C4-2B (cell line): Measurements from ENCODE around the gene STXBP1.
A peak's percentile ranks its signal among the peaks of the same experiment; 100 is the strongest.
"Not testable (repeated sequence)": the region's sequence is repeated elsewhere in the genome, so short reads cannot be mapped to it uniquely, and the experiment has no call there.

Source experiments
- H3K27ac ChIP-seq: fragments of 450-650 bp; 2 replicates; pipeline ENCODE4 v1.5.1; 2017
- ZFX ChIP-seq: fragments of 450-650 bp; IDR thresholded peaks from 2 replicates; pipeline ENCODE4 v1.6.1; 2017
- TF ChIP-seq, protein P1 (sequence below): fragments of 450-650 bp; conservative IDR thresholded peaks from 2 replicates; pipeline ENCODE4 v1.5.1; 2017; ENCODE audit warnings: mild to moderate bottlenecking

The STXBP1 gene

GRCh38 chr9:127571971-127572370 is 40.1 kb upstream of the STXBP1 start:
- TF ChIP-seq, protein P1, sequence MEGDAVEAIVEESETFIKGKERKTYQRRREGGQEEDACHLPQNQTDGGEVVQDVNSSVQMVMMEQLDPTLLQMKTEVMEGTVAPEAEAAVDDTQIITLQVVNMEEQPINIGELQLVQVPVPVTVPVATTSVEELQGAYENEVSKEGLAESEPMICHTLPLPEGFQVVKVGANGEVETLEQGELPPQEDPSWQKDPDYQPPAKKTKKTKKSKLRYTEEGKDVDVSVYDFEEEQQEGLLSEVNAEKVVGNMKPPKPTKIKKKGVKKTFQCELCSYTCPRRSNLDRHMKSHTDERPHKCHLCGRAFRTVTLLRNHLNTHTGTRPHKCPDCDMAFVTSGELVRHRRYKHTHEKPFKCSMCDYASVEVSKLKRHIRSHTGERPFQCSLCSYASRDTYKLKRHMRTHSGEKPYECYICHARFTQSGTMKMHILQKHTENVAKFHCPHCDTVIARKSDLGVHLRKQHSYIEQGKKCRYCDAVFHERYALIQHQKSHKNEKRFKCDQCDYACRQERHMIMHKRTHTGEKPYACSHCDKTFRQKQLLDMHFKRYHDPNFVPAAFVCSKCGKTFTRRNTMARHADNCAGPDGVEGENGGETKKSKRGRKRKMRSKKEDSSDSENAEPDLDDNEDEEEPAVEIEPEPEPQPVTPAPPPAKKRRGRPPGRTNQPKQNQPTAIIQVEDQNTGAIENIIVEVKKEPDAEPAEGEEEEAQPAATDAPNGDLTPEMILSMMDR = no peak
- TF ChIP-seq ZFX = no peak
- H3K27ac ChIP-seq = no peak overlapping the region; the same call in 1 of the 2 replicates

DNA sequence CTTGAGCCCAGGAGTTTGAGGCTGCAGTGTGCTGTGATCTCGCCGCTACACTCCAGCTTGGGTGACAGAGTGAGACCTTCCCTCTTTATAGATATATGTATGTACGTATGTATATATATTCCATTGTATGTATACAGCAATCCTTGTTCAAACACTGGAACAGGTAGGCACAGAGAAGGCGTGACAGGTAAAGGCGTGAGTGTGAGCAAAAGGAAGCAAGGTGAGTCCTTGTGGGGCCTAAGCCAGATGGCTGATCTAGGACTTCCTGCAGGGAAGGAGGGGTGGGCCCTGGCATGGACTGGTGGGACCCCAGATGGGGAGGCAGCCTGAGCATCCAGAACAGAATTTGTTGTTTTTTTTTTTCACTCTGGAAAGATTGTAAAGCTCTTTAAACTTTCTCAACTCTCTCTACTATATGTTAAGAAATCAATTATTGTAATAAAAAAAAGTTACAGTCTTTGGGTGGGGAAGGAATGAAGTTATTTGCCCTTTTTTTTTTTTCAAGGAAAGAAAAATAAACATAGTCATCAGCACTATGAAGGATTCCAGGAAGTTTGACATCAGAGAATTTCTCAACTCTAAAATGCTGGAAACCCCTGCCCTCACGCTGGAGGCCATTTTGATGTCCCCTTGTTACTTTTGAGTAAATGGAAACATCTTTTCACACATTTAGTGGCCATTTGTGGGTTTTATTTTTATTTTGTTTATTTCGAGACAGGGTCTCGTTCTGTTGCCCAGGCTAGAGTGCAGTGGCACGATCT is 38.9 kb upstream of the STXBP1 start:
- no peak for TF ChIP-seq ZFX
- TF ChIP-seq, protein P1 = no peak
- peak overlapping the region; percentile 91 for H3K27ac ChIP-seq

GRCh38 chr9:127574072-127574993 is 37.7 kb upstream of the STXBP1 start:
- H3K27ac ChIP-seq = peak overlapping the region; percentile 91
- no peak for TF ChIP-seq ZFX
- TF ChIP-seq, protein P1 = no peak

DNA sequence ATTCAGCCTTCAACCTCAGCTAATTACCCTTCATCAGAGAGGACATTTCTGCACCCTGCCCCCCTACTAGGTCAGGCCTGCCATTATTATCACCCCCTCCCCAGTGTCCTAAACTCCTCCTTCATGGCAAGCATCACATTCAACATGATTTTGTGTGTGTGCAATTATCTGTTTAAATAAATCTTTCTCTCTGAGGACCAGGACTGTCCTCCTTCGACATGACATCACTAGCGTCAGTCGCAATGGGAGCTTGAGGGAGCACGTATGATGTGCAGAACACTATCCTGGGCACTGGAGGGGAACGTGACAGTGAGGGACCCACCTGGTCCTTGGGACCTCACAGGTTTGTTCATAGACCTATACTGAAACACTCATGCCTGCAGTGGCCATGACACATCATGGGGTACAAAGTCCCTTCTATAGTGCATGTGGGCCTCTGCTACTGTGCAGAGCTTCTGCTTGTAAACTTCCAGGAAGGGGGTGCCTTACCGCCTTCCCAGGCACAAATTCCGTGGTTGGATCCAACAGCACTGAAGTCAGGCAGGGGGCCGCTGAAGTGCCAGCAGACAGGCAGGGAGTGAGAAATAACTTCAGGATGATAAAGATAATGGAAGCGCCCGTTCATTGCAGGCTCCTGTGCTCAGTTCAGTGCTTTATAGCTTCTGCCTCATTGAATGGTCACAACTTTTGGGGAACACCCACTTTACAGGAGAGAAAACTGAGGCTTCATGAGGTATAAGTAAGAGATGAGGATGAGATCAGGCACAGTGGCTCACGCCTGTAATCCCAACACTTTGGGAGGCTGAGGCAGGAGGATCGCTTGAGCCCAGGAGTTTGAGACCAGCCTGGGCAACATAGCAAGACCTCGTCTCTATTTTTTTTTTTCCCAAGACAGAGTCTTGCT is 36.0 kb upstream of the STXBP1 start:
- TF ChIP-seq, protein P1 = no peak
- no peak for TF ChIP-seq ZFX
- peak overlapping the region; percentile 91 for H3K27ac ChIP-seq

DNA sequence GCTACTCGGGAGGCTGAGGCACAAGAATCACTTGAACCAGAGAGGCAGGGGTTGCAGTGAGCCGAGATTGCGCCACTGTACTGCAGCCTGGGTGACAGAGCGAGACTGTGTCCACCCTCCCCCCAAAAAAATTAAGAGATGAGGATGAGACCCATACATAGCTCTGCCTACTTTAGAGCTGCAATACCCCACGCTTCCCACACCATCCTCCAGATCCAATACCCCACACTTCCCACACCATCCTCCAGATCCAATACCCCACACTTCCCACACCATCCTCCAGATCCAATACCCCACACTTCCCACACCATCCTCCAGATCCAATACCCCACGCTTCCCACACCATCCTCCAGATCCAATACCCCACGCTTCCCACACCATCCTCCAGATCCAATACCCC is 34.9 kb upstream of the STXBP1 start:
- not testable (repeated sequence) for H3K27ac ChIP-seq

DNA sequence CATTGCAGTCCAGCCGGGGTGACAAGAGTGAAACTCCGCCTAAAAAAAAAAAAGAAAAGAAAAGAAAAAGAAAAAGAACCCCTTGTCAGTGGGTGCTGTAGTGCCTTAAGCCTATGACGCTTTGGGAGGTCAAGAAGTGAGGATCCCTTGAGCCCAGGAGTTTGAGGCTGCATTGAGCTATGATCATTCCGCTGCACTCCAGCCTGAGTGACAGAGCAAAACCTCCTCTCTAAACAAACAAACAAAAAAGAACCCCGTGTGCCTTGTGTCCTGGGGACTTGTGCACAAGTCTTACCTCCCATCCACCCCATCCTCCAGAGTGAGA is 33.5 kb upstream of the STXBP1 start:
- TF ChIP-seq, protein P1 = no peak
- no peak for TF ChIP-seq ZFX
- H3K27ac ChIP-seq = peak overlapping the region; percentile 74
